ENCODE data around the gene SERINC5.
"Not testable (repeated sequence)": the region's sequence is repeated elsewhere in the genome, so short reads cannot be mapped to it uniquely, and the experiment has no call there.

The SERINC5 gene

GRCh38 chr5:80170117-80170535, 85.7 kb downstream of the SERINC5 start:
- DNase-seq (ENCODE audit: low spot score) = no peak

GRCh38 chr5:80168388-80169028, 87.3 kb downstream of the SERINC5 start:
- no peak for DNase-seq (ENCODE audit: low spot score)

- DNase-seq (ENCODE audit: low spot score) = no peak
Measured at GRCh38 chr5:80165452-80165851, 90.4 kb downstream of the SERINC5 start.

GRCh38 chr5:80161165-80161564, 94.7 kb downstream of the SERINC5 start:
- DNase-seq (ENCODE audit: low spot score) = no peak

- no peak for DNase-seq (ENCODE audit: low spot score)
Measured at GRCh38 chr5:80160242-80160641, 95.6 kb downstream of the SERINC5 start.

- DNase-seq (ENCODE audit: low spot score) = no peak
Measured at GRCh38 chr5:80159133-80159815, 96.6 kb downstream of the SERINC5 start.

GRCh38 chr5:80156156-80156555, 99.7 kb downstream of the SERINC5 start:
- no peak for DNase-seq (ENCODE audit: low spot score)

GRCh38 chr5:80154749-80155148, 101.1 kb downstream of the SERINC5 start:
- DNase-seq (ENCODE audit: low spot score) = no peak

GRCh38 chr5:80154289-80154688, 101.6 kb downstream of the SERINC5 start:
- not testable (repeated sequence) for DNase-seq (ENCODE audit: low spot score)

- DNase-seq (ENCODE audit: low spot score) = no peak
Measured at GRCh38 chr5:80153586-80154126, 102.2 kb downstream of the SERINC5 start.

GRCh38 chr5:80152778-80153177, 103.1 kb downstream of the SERINC5 start:
- no peak for DNase-seq (ENCODE audit: low spot score)

GRCh38 chr5:80151890-80152289, 104.0 kb downstream of the SERINC5 start:
- DNase-seq (ENCODE audit: low spot score) = no peak

- DNase-seq (ENCODE audit: low spot score) = no peak
Measured at GRCh38 chr5:80150731-80151130, 105.1 kb downstream of the SERINC5 start.

- no peak for DNase-seq (ENCODE audit: low spot score)
Measured at GRCh38 chr5:80149161-80149609, 106.7 kb downstream of the SERINC5 start.

GRCh38 chr5:80147119-80147815, 108.6 kb downstream of the SERINC5 start:
- no peak for DNase-seq (ENCODE audit: low spot score)

- DNase-seq (ENCODE audit: low spot score) = no peak
Measured at GRCh38 chr5:80146046-80146445, 109.8 kb downstream of the SERINC5 start.

- DNase-seq (ENCODE audit: low spot score) = no peak
Measured at GRCh38 chr5:80143491-80143890, 112.4 kb downstream of the SERINC5 start.

GRCh38 chr5:80142996-80143395, 112.9 kb downstream of the SERINC5 start:
- DNase-seq (ENCODE audit: low spot score) = no peak

GRCh38 chr5:80141681-80142080, 114.2 kb downstream of the SERINC5 start:
- DNase-seq (ENCODE audit: low spot score) = peak; percentile 15

GRCh38 chr5:80141147-80141671, 114.6 kb downstream of the SERINC5 start:
- peak; percentile 79 for DNase-seq (ENCODE audit: low spot score)

- DNase-seq (ENCODE audit: low spot score) = no peak
Measured at GRCh38 chr5:80140496-80140895, 115.4 kb downstream of the SERINC5 start.

- DNase-seq (ENCODE audit: low spot score) = no peak
Measured at GRCh38 chr5:80139466-80139972, 116.3 kb downstream of the SERINC5 start.
